Hematopoietic multipotent progenitor cell treated with erythropoietin and hydrocortisone succinate and interleukin-3 and kit ligand, for 4 days (in vitro differentiated cells): Measurements from ENCODE around the gene MARK1.
"Not testable (repeated sequence)": the region's sequence is repeated elsewhere in the genome, so short reads cannot be mapped to it uniquely, and the experiment has no call there.

Source experiments
- DNase-seq: peaks from one replicate; pipeline ENCODE4 v3.0.0-alpha.2; 2015

The MARK1 gene

GRCh38 chr1:220631238-220631815 is 103.4 kb downstream of the MARK1 start:
- no peak for DNase-seq

DNA sequence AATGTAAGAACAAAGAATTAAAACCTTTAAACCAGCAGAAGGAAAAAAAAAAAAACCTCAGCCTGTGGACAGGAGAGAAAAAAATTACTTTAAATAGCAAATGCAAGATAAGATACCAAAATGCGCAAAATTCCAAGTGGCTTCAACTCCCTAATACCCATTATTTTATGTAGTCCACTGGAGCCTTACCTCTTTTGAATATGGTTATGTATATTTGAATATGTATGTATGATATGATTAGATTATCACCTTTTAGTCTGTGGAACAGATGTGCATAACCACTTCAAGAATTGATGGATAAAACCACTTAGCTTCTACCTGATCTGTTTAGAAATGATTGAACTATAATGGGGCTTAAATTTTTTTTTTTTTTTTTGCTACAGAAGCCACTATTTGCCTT is 109.8 kb downstream of the MARK1 start:
- DNase-seq, result no peak

- no peak for DNase-seq
Measured at GRCh38 chr1:220642285-220642684, 114.3 kb downstream of the MARK1 start.

GRCh38 chr1:220652995-220653394 is 125.1 kb downstream of the MARK1 start:
- no peak for DNase-seq

DNA sequence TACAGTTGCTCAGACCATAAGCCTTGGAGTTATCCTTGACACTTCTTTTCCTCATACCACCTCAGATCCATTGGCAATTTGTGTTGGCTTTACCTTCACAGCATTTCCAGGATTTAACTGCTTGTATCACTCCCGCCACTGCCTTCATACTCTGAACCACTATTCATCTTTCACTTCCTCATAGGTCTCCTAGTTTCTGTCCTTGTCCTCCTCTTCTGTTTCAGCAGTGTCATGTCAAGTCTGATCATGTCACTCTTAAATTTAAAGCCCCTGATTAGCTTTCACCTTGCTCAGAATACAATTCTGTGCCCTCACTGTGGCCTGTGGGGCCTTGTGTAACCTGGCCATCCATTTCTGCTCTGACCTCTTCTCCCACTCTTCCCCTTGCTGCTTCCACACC is 127.6 kb downstream of the MARK1 start:
- no peak for DNase-seq

DNA sequence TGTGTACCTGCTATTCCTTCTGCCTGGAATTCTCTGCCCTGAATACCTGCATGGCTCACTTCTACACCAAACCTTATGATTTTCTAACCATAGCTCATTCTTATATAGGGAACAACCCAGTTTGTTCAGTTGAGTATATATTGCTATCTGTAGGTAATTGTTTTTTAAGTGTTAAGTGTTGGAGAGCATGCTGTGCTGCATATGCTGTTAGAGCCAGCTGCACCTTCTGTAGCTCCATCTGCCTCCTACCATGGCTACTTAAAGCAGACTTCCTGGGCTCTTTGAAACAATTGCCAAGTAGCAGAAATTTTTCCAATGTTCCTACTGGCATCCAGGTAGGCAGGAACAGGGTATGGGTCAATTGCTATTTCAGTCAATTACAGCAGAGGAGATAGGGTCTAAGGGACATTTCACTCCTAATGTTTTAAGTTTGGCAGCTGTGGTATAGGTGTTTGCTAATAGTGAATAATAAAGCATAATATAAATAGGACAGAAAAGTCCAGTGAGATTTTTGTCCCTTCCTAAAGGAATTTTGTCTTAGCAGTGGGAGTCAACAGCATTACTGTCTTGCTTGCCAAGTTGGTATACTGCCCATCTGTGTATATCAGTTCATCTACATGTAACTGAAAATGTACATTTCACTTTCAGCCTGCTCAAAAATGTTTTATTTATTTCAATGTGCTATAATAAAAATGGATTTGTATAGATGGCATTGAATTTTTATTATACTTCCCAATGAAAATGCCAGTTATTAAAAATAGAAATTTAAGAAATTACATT is 128.2 kb downstream of the MARK1 start:
- no peak for DNase-seq

GRCh38 chr1:220666349-220666748 is 138.4 kb downstream of the MARK1 start:
- no peak for DNase-seq

DNA sequence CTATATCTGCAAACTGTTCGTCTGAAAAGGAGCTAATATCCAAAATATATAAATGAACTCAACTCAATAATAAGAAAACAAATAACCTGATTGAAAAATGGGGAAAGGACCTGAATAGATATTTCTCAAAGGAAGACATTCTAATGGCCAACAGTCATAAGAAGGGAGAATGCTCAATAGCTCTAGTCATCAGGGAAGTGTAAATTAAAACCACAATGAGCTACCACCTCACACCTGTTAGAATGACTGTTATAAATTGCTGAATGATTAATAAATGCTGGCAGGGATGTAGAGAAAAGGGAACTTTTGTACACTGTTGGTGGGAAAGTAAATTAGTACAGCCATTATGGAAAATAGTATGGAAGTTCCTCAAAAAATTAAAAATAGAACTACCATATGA is 141.1 kb downstream of the MARK1 start:
- no peak for DNase-seq

DNA sequence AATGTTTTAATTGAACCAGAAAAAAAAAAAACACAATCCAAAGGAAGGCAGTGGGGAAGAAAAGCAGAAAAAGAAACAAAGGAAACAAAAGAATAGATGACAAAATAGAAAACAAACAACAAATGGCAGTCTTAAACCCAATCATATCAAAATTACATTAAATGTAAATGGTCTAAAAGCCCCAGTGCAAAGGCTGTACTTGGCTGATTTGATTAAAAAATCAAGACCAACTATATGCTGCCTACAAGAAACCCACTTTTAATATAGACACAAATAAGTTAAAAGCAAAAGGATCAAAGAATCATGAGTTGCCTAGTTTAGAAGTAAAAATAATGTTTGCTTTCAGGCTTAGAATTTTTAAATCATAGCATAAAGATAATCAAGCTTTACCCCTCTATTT is 142.4 kb downstream of the MARK1 start:
- no peak for DNase-seq

GRCh38 chr1:220673921-220674320 is 146.0 kb downstream of the MARK1 start:
- no peak for DNase-seq

DNA sequence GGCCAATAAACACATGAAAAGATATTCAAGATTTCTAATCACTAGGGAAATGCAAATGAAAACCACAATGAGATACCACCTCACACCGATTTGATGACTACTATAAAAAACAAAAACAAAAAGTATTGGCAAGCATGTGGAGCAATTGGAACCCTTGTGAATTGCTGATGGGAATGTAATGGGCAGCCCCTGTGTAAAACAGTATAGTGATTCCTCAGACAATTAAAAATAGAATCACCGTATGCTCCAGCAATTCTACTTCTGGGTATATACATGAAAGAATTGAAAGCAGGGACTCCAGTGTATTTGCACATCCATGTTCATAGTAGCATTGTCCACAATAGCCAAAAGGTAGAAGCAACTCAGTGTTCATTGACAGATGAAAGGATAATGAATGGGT is 149.3 kb downstream of the MARK1 start:
- no peak for DNase-seq

- peak; percentile 65 for DNase-seq
Measured at GRCh38 chr1:220680085-220680687, 152.2 kb downstream of the MARK1 start.

DNA sequence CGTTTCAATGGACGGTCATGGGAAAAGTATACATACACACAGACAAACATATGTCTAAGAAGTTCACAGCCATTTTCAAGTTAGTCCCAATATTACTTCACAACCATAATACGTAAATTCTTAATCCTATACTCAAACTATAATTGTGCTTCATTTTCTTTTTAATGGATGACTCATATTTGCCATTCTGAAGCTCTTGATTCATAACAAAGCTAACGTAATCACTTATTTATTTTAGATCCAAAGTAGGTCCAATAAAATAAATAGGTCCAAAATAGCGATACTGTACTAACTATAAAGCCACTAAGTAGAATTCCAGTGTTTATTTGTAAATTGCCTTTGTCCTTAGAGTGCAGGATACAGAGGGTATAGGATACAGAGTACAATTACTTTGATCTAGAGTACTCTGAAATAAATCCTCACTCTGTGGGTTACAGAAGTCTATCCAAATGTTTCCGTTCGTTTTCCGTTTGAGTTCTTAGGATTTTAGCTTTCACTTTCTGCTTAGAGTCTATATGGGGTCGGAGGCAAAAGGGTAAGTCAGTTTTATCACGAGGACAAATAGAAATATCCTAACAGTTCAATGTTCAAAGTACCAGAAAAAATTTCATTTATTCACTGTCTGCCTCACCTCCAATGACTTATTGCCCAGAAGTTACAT is 153.4 kb downstream of the MARK1 start:
- no peak for DNase-seq

DNA sequence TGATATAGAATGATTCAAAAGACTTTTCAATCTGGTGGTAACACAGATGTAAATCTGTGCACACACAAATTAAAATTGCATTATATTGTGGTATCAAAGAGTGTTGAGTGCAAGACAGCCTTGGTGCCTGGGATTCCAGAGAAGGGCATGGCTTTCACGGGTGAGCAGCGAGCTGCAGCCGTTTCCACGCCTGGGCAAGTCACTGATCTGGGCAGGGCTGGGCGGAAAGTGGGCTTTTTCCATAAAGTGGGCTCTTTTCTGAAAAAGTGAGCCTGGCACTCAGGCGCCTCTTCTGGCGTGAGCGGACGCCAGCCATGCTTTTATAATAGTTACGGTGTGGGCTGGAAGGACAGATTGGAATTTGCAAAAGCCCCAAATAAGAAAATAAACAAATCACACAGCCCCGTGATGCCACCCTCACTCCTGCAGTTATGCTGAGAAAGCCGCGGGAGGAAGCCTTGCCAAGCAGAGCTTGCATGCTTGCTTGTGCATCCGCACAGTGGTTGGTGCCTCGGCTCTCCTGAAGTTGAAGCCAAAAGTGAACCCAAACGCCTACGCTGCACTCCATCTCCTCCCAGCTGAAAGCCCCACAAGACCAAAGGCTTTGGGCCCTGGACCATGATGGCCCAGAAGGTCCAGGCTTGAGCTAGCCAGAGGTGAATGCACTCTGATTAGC is 155.1 kb downstream of the MARK1 start:
- DNase-seq, result no peak

GRCh38 chr1:220683716-220684115 is 155.8 kb downstream of the MARK1 start:
- not testable (repeated sequence) for DNase-seq

DNA sequence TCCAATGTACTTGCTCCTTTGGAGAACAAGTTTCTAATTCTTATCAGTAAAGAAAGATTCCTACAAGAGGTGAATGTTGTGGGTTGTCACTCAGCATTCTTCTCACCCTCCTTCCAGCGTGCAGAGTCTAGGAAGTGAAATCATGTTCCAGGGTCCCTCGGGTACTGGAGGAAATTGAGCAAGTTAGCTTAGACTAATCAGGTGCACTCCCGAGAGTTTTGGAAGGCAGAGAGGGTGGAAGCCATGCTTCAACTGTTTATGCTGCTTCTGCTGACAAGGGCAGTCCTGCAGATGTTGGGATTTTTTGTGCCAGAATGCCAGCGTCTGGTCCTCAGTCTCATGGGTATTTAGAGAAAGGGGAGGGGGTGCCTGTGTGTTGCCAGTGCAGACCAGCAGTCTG is 157.0 kb downstream of the MARK1 start:
- DNase-seq, result no peak

GRCh38 chr1:220685879-220686278 is 157.9 kb downstream of the MARK1 start:
- DNase-seq, result peak; percentile 13

- no peak for DNase-seq
Measured at GRCh38 chr1:220687809-220688208, 159.9 kb downstream of the MARK1 start.

DNA sequence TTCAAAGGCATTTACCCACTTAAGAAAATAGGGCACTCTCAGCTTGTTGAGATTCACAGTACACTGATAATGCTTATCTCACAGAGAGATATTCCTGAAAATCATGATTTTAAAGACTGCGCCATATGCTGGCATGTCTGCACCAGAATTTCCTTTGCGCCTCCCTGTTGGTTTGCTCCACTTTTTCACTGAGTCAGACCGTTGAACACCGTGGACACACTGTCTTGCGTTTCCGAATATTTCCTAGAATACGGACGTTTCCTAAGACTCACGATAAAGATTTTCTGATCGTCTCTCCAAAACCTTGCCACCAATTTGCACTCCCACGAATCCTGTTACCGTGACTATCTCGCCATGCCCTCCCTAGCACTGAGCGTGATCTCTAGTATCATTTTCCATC is 161.7 kb downstream of the MARK1 start:
- DNase-seq, result no peak

GRCh38 chr1:220690140-220691052 is 162.5 kb downstream of the MARK1 start, which contains the start of gene C1orf115:
Gene C1orf115 (plus strand): TSS chr1:220690363. CDS start chr1:220690403, 40 bp downstream.
- DNase-seq, result peak; percentile 78

- DNase-seq, result no peak
Measured at GRCh38 chr1:220691053-220691684, 163.2 kb downstream of the MARK1 start.
